AG09309 (cell line): ENCODE results near the gene HOXB7.

Source experiments
- DNase-seq: peaks from one replicate; pipeline ENCODE4 v3.0.0-alpha.2; 2010; ENCODE audit warnings: low read depth
- H3K4me3 ChIP-seq: 2 replicates; pipeline ENCODE4 v1.5.1; 2011; ENCODE audit warnings: mild to moderate bottlenecking, low read depth, low read length, moderate library complexity; ENCODE audit not compliant: control insufficient read depth
- CTCF ChIP-seq: IDR thresholded peaks from 2 replicates; pipeline ENCODE4 v1.5.1; 2011; ENCODE audit warnings: mild to moderate bottlenecking, low read depth, low read length, inconsistent platforms; ENCODE audit not compliant: insufficient read depth, control insufficient read depth; ENCODE audit errors: missing control alignments

The HOXB7 gene

GRCh38 chr17:48574505-48575065 is 36.2 kb downstream of the HOXB7 start:
- DNase-seq = no peak
- TF ChIP-seq CTCF = no peak
- no peak overlapping the region for H3K4me3 ChIP-seq

- TF ChIP-seq CTCF = no peak
- no peak for DNase-seq
- H3K4me3 ChIP-seq = no peak overlapping the region
Measured at GRCh38 chr17:48571826-48572417, 38.9 kb downstream of the HOXB7 start.

- H3K4me3 ChIP-seq = no peak overlapping the region
- no peak for TF ChIP-seq CTCF
- DNase-seq = no peak
Measured at GRCh38 chr17:48571024-48571818, 39.6 kb downstream of the HOXB7 start.

- TF ChIP-seq CTCF = no peak
- DNase-seq = no peak
- no peak overlapping the region for H3K4me3 ChIP-seq
Measured at GRCh38 chr17:48570325-48571023, 40.3 kb downstream of the HOXB7 start.

- DNase-seq = no peak
- no peak overlapping the region for H3K4me3 ChIP-seq
- TF ChIP-seq CTCF = no peak
Measured at GRCh38 chr17:48569674-48570324, 41.0 kb downstream of the HOXB7 start.

GRCh38 chr17:48569240-48569582 is 41.6 kb downstream of the HOXB7 start:
- H3K4me3 ChIP-seq = no peak overlapping the region
- TF ChIP-seq CTCF = no peak
- DNase-seq = no peak
